Activated T-cell treated with anti-CD3 and anti-CD28 coated beads for 24 hours (primary cell): ENCODE measurements around the gene RNF223.
A peak's percentile ranks its signal among the peaks of the same experiment; 100 is the strongest.
"Not testable (repeated sequence)": the region's sequence is repeated elsewhere in the genome, so short reads cannot be mapped to it uniquely, and the experiment has no call there.

Experiments
- DNase-seq: peaks from one replicate; pipeline ENCODE4 v3.0.0-alpha.2; 2020; ENCODE audit warnings: low read depth

Gene RNF223

GRCh38 chr1:1072299-1072848 lies 1.7 kb downstream of the RNF223 start:
- no peak for DNase-seq

GRCh38 chr1:1071486-1072298 lies 2.4 kb downstream of the RNF223 start:
- no peak for DNase-seq

GRCh38 chr1:1069711-1070676 lies 4.1 kb downstream of the RNF223 start:
- no peak for DNase-seq

- peak; percentile 82 for DNase-seq
Observed at GRCh38 chr1:1069056-1069710, 4.9 kb downstream of the RNF223 start.

- no peak for DNase-seq
Observed at GRCh38 chr1:1068517-1069055, 5.5 kb downstream of the RNF223 start.

GRCh38 chr1:1067860-1068516 lies 6.1 kb downstream of the RNF223 start:
- DNase-seq: no peak

GRCh38 chr1:1067284-1067859 lies 6.7 kb downstream of the RNF223 start:
- no peak for DNase-seq

GRCh38 chr1:1066403-1067283 lies 7.5 kb downstream of the RNF223 start:
- no peak for DNase-seq

GRCh38 chr1:1065940-1066304 lies 8.2 kb downstream of the RNF223 start:
- not testable (repeated sequence) for DNase-seq

GRCh38 chr1:1065265-1065939 lies 8.7 kb downstream of the RNF223 start:
- DNase-seq: no peak

GRCh38 chr1:1063945-1064831 lies 9.9 kb downstream of the RNF223 start:
- DNase-seq: peak; percentile 83

GRCh38 chr1:1063261-1063944 lies 10.7 kb downstream of the RNF223 start:
- no peak for DNase-seq

GRCh38 chr1:1062348-1063163 lies 11.6 kb downstream of the RNF223 start:
- no peak for DNase-seq

- DNase-seq: no peak
Observed at GRCh38 chr1:1061682-1062345, 12.3 kb downstream of the RNF223 start.

GRCh38 chr1:1060281-1061000 lies 13.7 kb downstream of the RNF223 start:
- no peak for DNase-seq
